ENCODE results near the gene BSG. TPM values are rescaled to one million over a fixed set of nuclear protein-coding genes. Genes with fewer than 3 reads are reported as not detected.

The BSG gene
- total and polyA plus RNA-seq, 10 of the 15 experiments (the other 5 are each of a cell fraction or from before 2014, with no cell fraction given), result 2.8 to 297 (median 199) TPM

GRCh38 chr19:618247-618619 is 45.8 kb downstream of the BSG start:
- POLR2A ChIA-PET, result no interaction called here

More at GRCh38 chr19:618247-618619, 45.8 kb downstream of the BSG start:
- Histone ChIP-seq H3K4me2 (ENCODE audit: control insufficient read depth, insufficient read depth) (no peak overlapping the region), H3K79me2 (ENCODE audit: control insufficient read depth, insufficient read depth, low read length) (no peaks in the 10 kb centered on the region), H3K9ac (ENCODE audit: control insufficient read depth, insufficient read depth, low read length) (no peak overlapping the region), H3K9me3 (replicated peaks; ENCODE audit: control insufficient read depth, insufficient read depth, low read length) (no peaks in the 10 kb centered on the region; the same call in 2 of the 3 replicates), H3K4me3 (no peak overlapping the region), H3K27me3 (replicated peaks in 1 of 2; ENCODE audit: control insufficient read depth in 2 of 2, insufficient read depth in 2 of 2, low read length in 1 of 2) (no peaks in the 10 kb centered on the region), H4K20me1 (ENCODE audit: control insufficient read depth, insufficient read depth) (no peaks in the 10 kb centered on the region), H3K27ac (ENCODE audit: control insufficient read depth, insufficient read depth) (no peak overlapping the region), H2AFZ (ENCODE audit: control insufficient read depth, low read depth, low read length) (no peak overlapping the region), H3K36me3 (ENCODE audit: control insufficient read depth in 2 of 2, insufficient read depth in 2 of 2, low read length in 1 of 2) (peaks cover 0 to 9% of the 10 kb centered on the region in 2 experiments; a peak in 2 of 4 replicates), H3K4me1 (ENCODE audit: control insufficient read depth, insufficient read depth, low read length) (no peaks in the 10 kb centered on the region)
- ATAC-seq (no peak), FAIRE-seq (no peak), DNase-seq (ENCODE audit: low read depth, low spot score) (no peak)
- SMC1A ChIA-PET (ENCODE audit: uncharacterized antibody, unreplicated experiment), result no interaction called here
- over 99% methylated on average over 19 of the region's 19 CpGs for WGBS (ENCODE audit: insufficient coverage, insufficient replicate concordance, low lambda C conversion rate, missing lambda C conversion rate)
- RAD21 ChIA-PET (ENCODE audit: unreplicated experiment), result no interaction called here
- TF ChIP-seq FOS (IDR thresholded peaks at IDR 0.05; ENCODE audit: borderline replicate concordance, extremely low read depth, insufficient read length) (no peak), RBBP5 (conservative IDR thresholded peaks at IDR 0.05) (no peak), CEBPB (IDR thresholded peaks at IDR 0.05; ENCODE audit: borderline replicate concordance in 1 of 2, low read depth in 2 of 2, low read length in 2 of 2) (no peak), STAT1 (conservative IDR thresholded peaks at IDR 0.05) (no peak), SPI1 (IDR thresholded peaks at IDR 0.05; ENCODE audit: borderline replicate concordance, insufficient read depth, low read depth, low read length) (no peak), SREBF2 (IDR thresholded peaks at IDR 0.05; ENCODE audit: low read length) (no peak), KAT2A (conservative IDR thresholded peaks at IDR 0.05; ENCODE audit: control insufficient read depth, low read depth, low read length) (no peak), SRF (IDR thresholded peaks at IDR 0.05; ENCODE audit: low read depth in 2 of 2, low read length in 2 of 2) (no peak), TCF7 (IDR thresholded peaks at IDR 0.05; ENCODE audit: borderline replicate concordance) (no peak), RCOR1 (conservative IDR thresholded peaks at IDR 0.05; ENCODE audit: low read depth, low read length) (no peak), SP1 (IDR thresholded peaks at IDR 0.05; ENCODE audit: low read depth, low read length) (no peak), PAX8 (IDR thresholded peaks at IDR 0.05) (no peak)
- TF ChIP-seq, protein P1, sequence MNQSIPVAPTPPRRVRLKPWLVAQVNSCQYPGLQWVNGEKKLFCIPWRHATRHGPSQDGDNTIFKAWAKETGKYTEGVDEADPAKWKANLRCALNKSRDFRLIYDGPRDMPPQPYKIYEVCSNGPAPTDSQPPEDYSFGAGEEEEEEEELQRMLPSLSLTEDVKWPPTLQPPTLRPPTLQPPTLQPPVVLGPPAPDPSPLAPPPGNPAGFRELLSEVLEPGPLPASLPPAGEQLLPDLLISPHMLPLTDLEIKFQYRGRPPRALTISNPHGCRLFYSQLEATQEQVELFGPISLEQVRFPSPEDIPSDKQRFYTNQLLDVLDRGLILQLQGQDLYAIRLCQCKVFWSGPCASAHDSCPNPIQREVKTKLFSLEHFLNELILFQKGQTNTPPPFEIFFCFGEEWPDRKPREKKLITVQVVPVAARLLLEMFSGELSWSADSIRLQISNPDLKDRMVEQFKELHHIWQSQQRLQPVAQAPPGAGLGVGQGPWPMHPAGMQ (IDR thresholded peaks at IDR 0.05; ENCODE audit: borderline replicate concordance), result no peak
- intact Hi-C loops (cut with micrococcal nuclease; ENCODE audit: unreplicated experiment) (no loop called here), in situ Hi-C loops (cut with MboI) (no loop called here)
- CTCF ChIA-PET, result no interaction called here
- no TSS peak for BruUV-seq (replicated peaks)
